ENCODE data around the gene IFT122. TPM values are rescaled to one million over a fixed set of nuclear protein-coding genes. Genes with fewer than 3 reads are reported as not detected.

IFT122 gene
- total and polyA plus RNA-seq, 2 donors (not counting 3 experiments of a cell fraction or from before 2014, with no cell fraction given), result 38.4 to 41.7 TPM

GRCh38 chr3:129410971-129411370 lies 29.1 kb upstream of the IFT122 start:
- TF ChIP-seq, protein P1, sequence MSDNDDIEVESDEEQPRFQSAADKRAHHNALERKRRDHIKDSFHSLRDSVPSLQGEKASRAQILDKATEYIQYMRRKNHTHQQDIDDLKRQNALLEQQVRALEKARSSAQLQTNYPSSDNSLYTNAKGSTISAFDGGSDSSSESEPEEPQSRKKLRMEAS (IDR thresholded peaks at IDR 0.05; ENCODE audit: insufficient read depth, insufficient read length), result no peak
- TF ChIP-seq JUN (IDR thresholded peaks at IDR 0.05; ENCODE audit: borderline replicate concordance, insufficient read depth, insufficient read length, low read depth) (no peak), GATA2 (IDR thresholded peaks at IDR 0.05; ENCODE audit: insufficient read depth, insufficient read length, low read depth, low read length) (no peak), CTCF (IDR thresholded peaks at IDR 0.05; ENCODE audit: extremely low read depth in 1 of 2, insufficient read depth in 1 of 2, low read depth in 1 of 2, low read length in 2 of 2) (no peak), MYC (IDR thresholded peaks at IDR 0.05; ENCODE audit: low read depth, low read length) (no peak), POLR2AphosphoS5 (IDR thresholded peaks at IDR 0.05; ENCODE audit: insufficient read depth, low read depth, low read length) (no peak), EZH2 (IDR thresholded peaks at IDR 0.05; ENCODE audit: borderline replicate concordance, low read depth, low read length, severe bottlenecking) (no peak), POLR2A (IDR thresholded peaks at IDR 0.05; ENCODE audit: low read depth, low read length) (no peak), FOS (IDR thresholded peaks at IDR 0.05; ENCODE audit: borderline replicate concordance, insufficient read depth, low read length) (no peak)
- Histone ChIP-seq H3K4me2 (ENCODE audit: insufficient read depth, low read length) (no peak overlapping the region), H3K27ac (ENCODE audit: insufficient read depth, low read depth, low read length) (no peak overlapping the region), H3K9me3 (replicated peaks; ENCODE audit: control insufficient read depth, insufficient read depth, low read length) (no peaks in the 10 kb centered on the region), H3K27me3 (ENCODE audit: control insufficient read depth in 2 of 2, insufficient read depth in 2 of 2, low read length in 2 of 2) (peaks cover 0 to 4% of the 10 kb centered on the region in 2 experiments), H3K9ac (replicated peaks; ENCODE audit: extremely low read depth, insufficient read depth, low read length) (no peak overlapping the region), H4K20me1 (replicated peaks; ENCODE audit: control insufficient read depth, extremely low read depth, insufficient read depth, low read length) (no peaks in the 10 kb centered on the region), H2AFZ (ENCODE audit: low read depth, low read length) (no peak overlapping the region), H3K4me3 (replicated peaks in 1 of 3; ENCODE audit: insufficient read depth in 1 of 3, low read depth in 1 of 3, low read length in 3 of 3) (no peak overlapping the region), H3K9me1 (replicated peaks; ENCODE audit: control insufficient read depth, extremely low read depth, insufficient read depth, low read length) (no peaks in the 10 kb centered on the region), H3K4me1 (ENCODE audit: control insufficient read depth, extremely low read depth, insufficient read depth, low read length) (peaks cover 2% of the 10 kb centered on the region), H3K36me3 (ENCODE audit: control insufficient read depth in 2 of 2, extremely low read depth in 1 of 2, insufficient read depth in 2 of 2, low read length in 2 of 2) (no peaks in the 10 kb centered on the region), H3K79me2 (ENCODE audit: control insufficient read depth, insufficient read depth, low read length) (no peaks in the 10 kb centered on the region)
- DNase-seq (ENCODE audit: low read depth, low spot score) (no peak), FAIRE-seq (no peak)
- ChIA-PET POLR2A (no interaction called here), CTCF (interaction anchor here (1.0 to 1.1 kb wide), 2 partner anchors 12 to 18 kb away, joined by 3 read pairs; partner anchors contain the start of gene EFCAB12)
- no TSS peak for BruUV-seq (replicated peaks)
- dilution Hi-C loops (cut with MboI; ENCODE audit: extremely low pct_ligation_motif_present, low sequenced_read_pairs), result no loop called here
- intact Hi-C loops (cut with micrococcal nuclease), result no loop called here

Data from endothelial cell of umbilical vein (primary cell).